ENCODE measurements around the gene STRIP2. TPM values are rescaled to one million over a fixed set of nuclear protein-coding genes. Genes with fewer than 3 reads are reported as not detected.

The STRIP2 gene
- total and polyA plus RNA-seq, 9 of the 15 experiments (the other 6 are each of a cell fraction or from before 2014, with no cell fraction given), result 10.1 to 81.8 (median 42.3) TPM

- in situ Hi-C loops (cut with MboI), result no loop called here
- BruUV-seq (replicated peaks), result no TSS peak
- CTCF ChIA-PET (ENCODE audit: low intra/inter-chr PET ratio), result no interaction called here
Measured at GRCh38 chr7:129387537-129387936, 46.7 kb upstream of the STRIP2 start.

More at GRCh38 chr7:129387537-129387936, 46.7 kb upstream of the STRIP2 start:
- POLR2A ChIA-PET, result interaction anchor here (0.7 to 3.6 kb wide), 8 partner anchors 11 to 1063 kb away, joined by 3 to 12 read pairs (median 3); no protein-coding TSS in a partner anchor
- no peaks in the 10 kb centered on the region for H3K4me1 ChIP-seq (replicated peaks in 1 of 2; ENCODE audit: control insufficient read depth in 2 of 2, insufficient read depth in 2 of 2, low read length in 2 of 2)
- no peaks in the 10 kb centered on the region for H3K9me1 ChIP-seq (ENCODE audit: control insufficient read depth, insufficient read depth, low read length)
- WGBS (ENCODE audit: insufficient coverage, low coverage, missing lambda C conversion rate), result 21% methylated on average over 2 of the region's 2 CpGs
- FAIRE-seq, result no peak
- no peak overlapping the region for H3K4me2 ChIP-seq (ENCODE audit: insufficient read depth, low read length)
- H3K9ac ChIP-seq (ENCODE audit: insufficient read depth in 1 of 2, low read depth in 2 of 2, low read length in 2 of 2), result no peak overlapping the region
- no peaks in the 10 kb centered on the region for H4K20me1 ChIP-seq (replicated peaks; ENCODE audit: control insufficient read depth, insufficient read depth, low read length)
- no peaks in the 10 kb centered on the region for H3K79me2 ChIP-seq (ENCODE audit: control insufficient read depth, insufficient read depth, low read length)
- no peak for ATAC-seq
- no peaks in the 10 kb centered on the region for H3K36me3 ChIP-seq (ENCODE audit: control insufficient read depth, insufficient read depth, low read length)
- H3K4me3 ChIP-seq, result no peak overlapping the region
- H3K27ac ChIP-seq (ENCODE audit: extremely low read depth, low read depth, low read length), result no peak overlapping the region
- intact Hi-C loops (cut with micrococcal nuclease), result no loop called here
- no peaks in the 10 kb centered on the region for H3K27me3 ChIP-seq (ENCODE audit: control insufficient read depth in 2 of 2, insufficient read depth in 2 of 2, low read length in 2 of 2)
- no peak for TF ChIP-seq PTTG1 (tag; IDR thresholded peaks at IDR 0.05; ENCODE audit: low read depth)
- no peak for TF ChIP-seq USF1 (CRISPR knock-in tag; IDR thresholded peaks at IDR 0.05)
- no peak for TF ChIP-seq NFE2L1 (tag; IDR thresholded peaks at IDR 0.05; ENCODE audit: borderline replicate concordance, low read depth)
- TF ChIP-seq JUN (IDR thresholded peaks at IDR 0.05; ENCODE audit: borderline replicate concordance, low read depth, low read length), result no peak
- no peak for TF ChIP-seq JUN (CRISPR knock-in tag; IDR thresholded peaks at IDR 0.05; ENCODE audit: borderline replicate concordance)
- no peak for TF ChIP-seq NFYB (IDR thresholded peaks at IDR 0.05; ENCODE audit: extremely low read depth, insufficient read length)
- TF ChIP-seq BRF1 (IDR thresholded peaks at IDR 0.05; ENCODE audit: borderline replicate concordance, extremely low read depth, insufficient read length), result no peak
- TF ChIP-seq, protein P1, sequence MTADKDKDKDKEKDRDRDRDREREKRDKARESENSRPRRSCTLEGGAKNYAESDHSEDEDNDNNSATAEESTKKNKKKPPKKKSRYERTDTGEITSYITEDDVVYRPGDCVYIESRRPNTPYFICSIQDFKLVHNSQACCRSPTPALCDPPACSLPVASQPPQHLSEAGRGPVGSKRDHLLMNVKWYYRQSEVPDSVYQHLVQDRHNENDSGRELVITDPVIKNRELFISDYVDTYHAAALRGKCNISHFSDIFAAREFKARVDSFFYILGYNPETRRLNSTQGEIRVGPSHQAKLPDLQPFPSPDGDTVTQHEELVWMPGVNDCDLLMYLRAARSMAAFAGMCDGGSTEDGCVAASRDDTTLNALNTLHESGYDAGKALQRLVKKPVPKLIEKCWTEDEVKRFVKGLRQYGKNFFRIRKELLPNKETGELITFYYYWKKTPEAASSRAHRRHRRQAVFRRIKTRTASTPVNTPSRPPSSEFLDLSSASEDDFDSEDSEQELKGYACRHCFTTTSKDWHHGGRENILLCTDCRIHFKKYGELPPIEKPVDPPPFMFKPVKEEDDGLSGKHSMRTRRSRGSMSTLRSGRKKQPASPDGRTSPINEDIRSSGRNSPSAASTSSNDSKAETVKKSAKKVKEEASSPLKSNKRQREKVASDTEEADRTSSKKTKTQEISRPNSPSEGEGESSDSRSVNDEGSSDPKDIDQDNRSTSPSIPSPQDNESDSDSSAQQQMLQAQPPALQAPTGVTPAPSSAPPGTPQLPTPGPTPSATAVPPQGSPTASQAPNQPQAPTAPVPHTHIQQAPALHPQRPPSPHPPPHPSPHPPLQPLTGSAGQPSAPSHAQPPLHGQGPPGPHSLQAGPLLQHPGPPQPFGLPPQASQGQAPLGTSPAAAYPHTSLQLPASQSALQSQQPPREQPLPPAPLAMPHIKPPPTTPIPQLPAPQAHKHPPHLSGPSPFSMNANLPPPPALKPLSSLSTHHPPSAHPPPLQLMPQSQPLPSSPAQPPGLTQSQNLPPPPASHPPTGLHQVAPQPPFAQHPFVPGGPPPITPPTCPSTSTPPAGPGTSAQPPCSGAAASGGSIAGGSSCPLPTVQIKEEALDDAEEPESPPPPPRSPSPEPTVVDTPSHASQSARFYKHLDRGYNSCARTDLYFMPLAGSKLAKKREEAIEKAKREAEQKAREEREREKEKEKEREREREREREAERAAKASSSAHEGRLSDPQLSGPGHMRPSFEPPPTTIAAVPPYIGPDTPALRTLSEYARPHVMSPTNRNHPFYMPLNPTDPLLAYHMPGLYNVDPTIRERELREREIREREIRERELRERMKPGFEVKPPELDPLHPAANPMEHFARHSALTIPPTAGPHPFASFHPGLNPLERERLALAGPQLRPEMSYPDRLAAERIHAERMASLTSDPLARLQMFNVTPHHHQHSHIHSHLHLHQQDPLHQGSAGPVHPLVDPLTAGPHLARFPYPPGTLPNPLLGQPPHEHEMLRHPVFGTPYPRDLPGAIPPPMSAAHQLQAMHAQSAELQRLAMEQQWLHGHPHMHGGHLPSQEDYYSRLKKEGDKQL (CRISPR knock-in tag; IDR thresholded peaks at IDR 0.05; ENCODE audit: borderline replicate concordance), result no peak
- no peak for TF ChIP-seq GTF2F1 (IDR thresholded peaks at IDR 0.05; ENCODE audit: low read depth, low read length)
- no peak for TF ChIP-seq STAG1 (CRISPR knock-in tag; IDR thresholded peaks at IDR 0.05; ENCODE audit: borderline replicate concordance)
- H2AFZ ChIP-seq (ENCODE audit: low read depth, low read length), result no peak overlapping the region
- no peaks in the 10 kb centered on the region for H3K9me3 ChIP-seq (replicated peaks; ENCODE audit: control insufficient read depth, insufficient read depth, low read depth, low read length)
- no peak for DNase-seq (ENCODE audit: extremely low read depth in 1 of 4, low spot score in 3 of 4)

Measured in K562 (cell line).